CD4-positive, alpha-beta T cell treated with Interleukin-4 for 4 hours (primary cell): ENCODE results near the gene PLAGL1.
"Not testable (repeated sequence)": the region's sequence is repeated elsewhere in the genome, so short reads cannot be mapped to it uniquely, and the experiment has no call there.

Experiments
- DNase-seq: peaks from one replicate; pipeline ENCODE4 v3.0.0-alpha.2; 2020

Gene PLAGL1

GRCh38 chr6:144008120-144008811, at the start of gene PLAGL1:
TSS of gene PLAGL1 (minus strand) at chr6:144008259. CDS start at chr6:143948136, 60,123 bp downstream.
- no peak for DNase-seq

GRCh38 chr6:144055121-144055931, 47.3 kb upstream of the PLAGL1 start:
- DNase-seq: peak; percentile 79

GRCh38 chr6:144053601-144054000, 45.5 kb upstream of the PLAGL1 start:
- DNase-seq: no peak

- DNase-seq: no peak
These were observed 44.4 kb upstream of the PLAGL1 start for GRCh38 chr6:144052488-144052887.

GRCh38 chr6:144049386-144049785, 41.3 kb upstream of the PLAGL1 start:
- DNase-seq: no peak

- no peak for DNase-seq
These were observed 39.6 kb upstream of the PLAGL1 start for GRCh38 chr6:144047688-144048087.

GRCh38 chr6:144046672-144047071, 38.6 kb upstream of the PLAGL1 start:
- DNase-seq: not testable (repeated sequence)

GRCh38 chr6:144044989-144045388, 36.9 kb upstream of the PLAGL1 start:
- DNase-seq: not testable (repeated sequence)

- DNase-seq: no peak
These were observed 28.8 kb upstream of the PLAGL1 start for GRCh38 chr6:144036835-144037195.

GRCh38 chr6:144036064-144036834, 28.2 kb upstream of the PLAGL1 start:
- DNase-seq: no peak

GRCh38 chr6:144035416-144035815, 27.4 kb upstream of the PLAGL1 start:
- no peak for DNase-seq

GRCh38 chr6:144033816-144034735, 26.0 kb upstream of the PLAGL1 start:
- no peak for DNase-seq

- DNase-seq: no peak
These were observed 21.4 kb upstream of the PLAGL1 start for GRCh38 chr6:144029452-144029851.

GRCh38 chr6:144027932-144028587, 20.0 kb upstream of the PLAGL1 start:
- DNase-seq: no peak

- no peak for DNase-seq
These were observed 15.2 kb upstream of the PLAGL1 start for GRCh38 chr6:144023216-144023615.

GRCh38 chr6:144019929-144020328, 11.9 kb upstream of the PLAGL1 start:
- no peak for DNase-seq

GRCh38 chr6:144017166-144018094, 9.4 kb upstream of the PLAGL1 start:
- no peak for DNase-seq

- DNase-seq: peak; percentile 55
These were observed 5.4 kb upstream of the PLAGL1 start for GRCh38 chr6:144013486-144013909.

GRCh38 chr6:144012534-144012933, 4.5 kb upstream of the PLAGL1 start:
- no peak for DNase-seq

GRCh38 chr6:144009628-144010027, 1.6 kb upstream of the PLAGL1 start:
- DNase-seq: not testable (repeated sequence)

GRCh38 chr6:144008846-144009245, 787 bp upstream of the PLAGL1 start:
- DNase-seq: no peak
